Adrenal gland (tissue), 19 donors: ENCODE measurements around the gene TRIP6. TPM values are rescaled to one million over a fixed set of nuclear protein-coding genes. Genes with fewer than 3 reads are reported as not detected.

Experiments used
- DNase-seq, 7 donors: peaks; one replicate each; pipeline ENCODE4 v3.0.0-alpha.2; 2019 to 2020
- H3K27ac ChIP-seq, 5 donors: fragments of 200-600 bp; sonication (generic) in 4 of 5; 1 replicate in 3 of 5; 2 replicates in 2 of 5; pipeline versions ENCODE4 v1.5.1 to v1.8.0; 2016 to 2020; ENCODE audit warnings: mild to moderate bottlenecking in 1 of 5
- H3K27me3 ChIP-seq: fragments of 200-600 bp; 2 replicates; pipeline ENCODE4 v1.8.0; 2021
- H3K36me3 ChIP-seq, 2 donors: fragments of 200-600 bp; replicated peaks in 1 of 2; 1 replicate in 1 of 2; 2 replicates in 1 of 2; pipeline versions ENCODE4 v1.5.1 to v1.8.0; 2018 to 2022
- H3K4me1 ChIP-seq, 2 donors: fragments of 200-600 bp; replicated peaks in 1 of 2; 1 replicate in 1 of 2; 2 replicates in 1 of 2; pipeline versions ENCODE4 v1.5.1 to v1.8.0; 2018 to 2021
- H3K4me3 ChIP-seq, 4 donors: fragments of 200-600 bp; sonication (generic) in 3 of 4; one replicate each; pipeline ENCODE4 v1.5.1; 2016 to 2018
- H3K9me3 ChIP-seq, 3 donors: fragments of 200-600 bp; sonication (generic) in 1 of 3; replicated peaks in 1 of 3; 1 replicate in 2 of 3; 2 replicates in 1 of 3; pipeline versions ENCODE4 v1.5.1 to v1.8.0; 2016 to 2021
- CTCF ChIP-seq, 6 experiments: fragments of 450-650 bp in 4 of 6; fragments of 200-600 bp in 2 of 6; sonication (generic) in 1 of 6; IDR thresholded peaks; 1 replicate in 5 of 6; 2 replicates in 1 of 6; pipeline versions ENCODE4 v1.5.1 to v1.8.0; 2016 to 2021; ENCODE audit warnings: antibody characterized with exemption in 6 of 6, mild to moderate bottlenecking in 2 of 6, moderate library complexity in 1 of 6
- POLR2A ChIP-seq, 2 donors: fragments of 450-650 bp; IDR thresholded peaks; one replicate each; pipeline ENCODE4 v1.6.1; 2017; ENCODE audit warnings: antibody characterized with exemption in 2 of 2, mild to moderate bottlenecking in 2 of 2, moderate library complexity in 1 of 2
- WGBS, 4 donors: extraction: QIAGEN DNeasy Blood & Tissue Kit in 2 of 4; methylation state at CpG; one replicate each; pipeline versions ENCODE4 v1.1.5 to v1.1.7; 2013 to 2017; 5-methylcytosine and 5-hydroxymethylcytosine counted together
- intact Hi-C, 2 donors: fragments of 100-400 bp; cut with DNase I; formaldehyde crosslinking; loops; one replicate each; pipeline versions ENCODE4 v1.14.1 to v1.15.0; 2022 to 2023
- long read RNA-seq, 10 donors: library from polyadenylated mRNA in 3 of 10; unstranded in 2 of 10; stranded (forward) in 1 of 10; transcript quantifications; one replicate each; pipeline ENCODE4 v2.0.0 and lab custom pipeline, GENCODE V29; 2021 to 2026
- polyA plus RNA-seq, 3 donors: library from polyadenylated mRNA; stranded (reverse); fragments of 200-250 nt in 2 of 3; fragments of 350-450 nt in 1 of 3; fragmentation: Illumina TruSeq in 1 of 3; extraction: RNeasy Lipid Tissue Mini Kit (QIAGEN cat#74804) in 1 of 3; gene quantifications; one replicate each; pipeline ENCODE4 v1.2.3, GENCODE V29; 2013 to 2014
- total RNA-seq, 9 donors: library from RNA; depleted of rRNA in 4 of 9; stranded (reverse); fragments of >200 nt in 4 of 9; fragments of 120-200 nt in 1 of 9; fragmentation: NEBNext Ultra II Directional in 1 of 9; extraction: Animal tissue kit (Norgen Biotek cat#: 25700) in 1 of 9; gene quantifications; one replicate each; pipeline versions ENCODE4 v1.1.0 to v1.2.4, GENCODE V29; 2013 to 2023
- donor health status: healthy with polysubstance abuse.
- donor health status: Bipolar disorder and iron deficiency.
- donor health status: DM: yes; HTN: yes; CAD: no.
- donor health status: DM: no; HTN: no; CAD: no.
- donor health status: DM: no; HTN: no; CAD: no.
- donor health status: DM: yes; HTN: yes; CAD: no.

The TRIP6 gene
- total RNA-seq (100 to 1,000 TPM in 2 of 9 donors, 10 to 100 TPM in 6, 1 to 10 TPM in 1; 6.1 to 105 (median 70.7) TPM), polyA plus RNA-seq (10 to 100 TPM in 2 of 3 donors, 1 to 10 TPM in 1; 8.9 to 88.6 (median 67.6) TPM)
- long read RNA-seq, donor 1, partial matches to known transcripts = 0 of 4 reads
- long read RNA-seq, donor 1, other reads (novel, unspliced or antisense) = 0 of 4 reads
- long read RNA-seq, donor 2, partial matches to known transcripts = 0 of 2 reads
- long read RNA-seq, donor 2, other reads (novel, unspliced or antisense) = 0 of 2 reads
- long read RNA-seq, donor 3, partial matches to known transcripts = 0 of 1 reads
- long read RNA-seq, donor 3, other reads (novel, unspliced or antisense) = 0 of 1 reads
- long read RNA-seq, donor 4, transcript TRIP6-201 (9 exons, 1,942 nt) = major isoform, 9 of 14 reads
- long read RNA-seq, donor 4, partial matches to known transcripts = 4 of 14 reads
- long read RNA-seq, donor 4, other reads (novel, unspliced or antisense) = 1 of 14 reads
- long read RNA-seq, donor 5, transcript TRIP6-209 (8 exons, 1,303 nt) = minor isoform, 5 of 191 reads
- long read RNA-seq, donor 5, transcript TRIP6-201 (9 exons, 1,942 nt) = major isoform, 145 of 191 reads
- long read RNA-seq, donor 5, partial matches to known transcripts = 18 of 191 reads
- long read RNA-seq, donor 5, other reads (novel, unspliced or antisense) = 23 of 191 reads
- long read RNA-seq, donor 6, partial matches to known transcripts = 9 of 13 reads
- long read RNA-seq, donor 6, other reads (novel, unspliced or antisense) = 3 of 13 reads
- long read RNA-seq, donor 7, partial matches to known transcripts = 0 of 1 reads
- long read RNA-seq, donor 7, other reads (novel, unspliced or antisense) = 0 of 1 reads
- long read RNA-seq, donor 8, partial matches to known transcripts = 0 of 3 reads
- long read RNA-seq, donor 8, other reads (novel, unspliced or antisense) = 0 of 3 reads
- long read RNA-seq, donor 9, partial matches to known transcripts = 0 of 1 reads
- long read RNA-seq, donor 9, other reads (novel, unspliced or antisense) = 0 of 1 reads
- long read RNA-seq, donor 10 = 0 reads

GRCh38 chr7:100867040-100867775 lies at the start of gene TRIP6:
TRIP6 (plus strand) TSS chr7:100867387; CDS start chr7:100867498, 111 bp downstream.
- intact Hi-C loops = no loop called here
- no peaks in the 10 kb centered on the region for H3K9me3 ChIP-seq
- no peaks in the 10 kb centered on the region for H3K27me3 ChIP-seq
- H3K27ac ChIP-seq = peak within 1 kb of the TSS; percentile 82 to 99 (median 96)
- WGBS, 4 donors = 0 to 1% (median 1%) methylated on average over 20 to 42 of the region's 42 CpGs
- peak within 1 kb of the TSS; percentile 43 to 97 (median 86) for H3K4me3 ChIP-seq
- peaks cover 0 to 23% of the 10 kb centered on the region in 2 donors for H3K36me3 ChIP-seq
- H3K4me1 ChIP-seq = peaks cover 23 to 25% of the 10 kb centered on the region in 2 donors
- peak; percentile 91 to 95 (median 95) for DNase-seq
- TF ChIP-seq POLR2A (IDR thresholded peaks at IDR 0.05) (peak in 1 of 2 donors; percentile 61), CTCF (IDR thresholded peaks at IDR 0.05) (no peak)

GRCh38 chr7:100818366-100818765 lies 48.8 kb upstream of the TRIP6 start:
- DNase-seq = no peak
- no peak overlapping the region for H3K4me3 ChIP-seq
- 86 to 92% (median 89%) methylated on average over 8 to 9 of the region's 9 CpGs for WGBS, 4 donors
- TF ChIP-seq POLR2A (IDR thresholded peaks at IDR 0.05) (no peak), CTCF (IDR thresholded peaks at IDR 0.05) (no peak)
- no peak overlapping the region for H3K27ac ChIP-seq
- H3K4me1 ChIP-seq = peaks cover 8 to 14% of the 10 kb centered on the region in 2 donors
- intact Hi-C loops = no loop called here
- no peaks in the 10 kb centered on the region for H3K27me3 ChIP-seq
- peaks cover 0 to 90% of the 10 kb centered on the region in 2 donors for H3K36me3 ChIP-seq
- no peaks in the 10 kb centered on the region for H3K9me3 ChIP-seq

GRCh38 chr7:100818825-100819224 lies 48.4 kb upstream of the TRIP6 start:
- H3K36me3 ChIP-seq = peaks cover 0 to 90% of the 10 kb centered on the region in 2 donors
- 66 to 75% (median 67%) methylated on average over 6 of the region's 6 CpGs for WGBS, 4 donors

More at GRCh38 chr7:100818825-100819224, 48.4 kb upstream of the TRIP6 start:
- intact Hi-C loops = no loop called here
- no peak overlapping the region for H3K27ac ChIP-seq
- H3K27me3 ChIP-seq = no peaks in the 10 kb centered on the region
- no peak overlapping the region for H3K4me3 ChIP-seq
- H3K9me3 ChIP-seq = no peaks in the 10 kb centered on the region
- no peak for DNase-seq
- H3K4me1 ChIP-seq = peaks cover 8 to 17% of the 10 kb centered on the region in 2 donors
- TF ChIP-seq POLR2A (IDR thresholded peaks at IDR 0.05) = no peak
- TF ChIP-seq CTCF (IDR thresholded peaks at IDR 0.05) = no peak
